Keratinocyte (primary cell): Measurements from ENCODE around the gene USP34. TPM values are rescaled to one million over a fixed set of nuclear protein-coding genes. Genes with fewer than 3 reads are reported as not detected.

Experiments
- DNase-seq: peaks from one replicate; pipeline ENCODE4 v3.0.0-alpha.2; 2011; ENCODE audit warnings: low read depth, missing footprints, low spot score
- FAIRE-seq: peaks from 2 replicates; lab custom pipeline; 2011; peaks lifted over from hg19 to GRCh38; lab: Jason Lieb, UNC
- H2AFZ ChIP-seq: 2 replicates; pipeline ENCODE4 v1.6.0; 2012; ENCODE audit warnings: low read length, control low read depth, inconsistent platforms; ENCODE audit not compliant: control insufficient read depth
- H3K27ac ChIP-seq: 2 replicates; pipeline ENCODE4 v1.5.1; 2011; ENCODE audit warnings: low read length; ENCODE audit not compliant: control insufficient read depth, insufficient read depth
- H3K27me3 ChIP-seq: 3 replicates; pipeline ENCODE4 v1.6.0; 2011; ENCODE audit warnings: low read length; ENCODE audit not compliant: control insufficient read depth, insufficient read depth; ENCODE audit errors: extremely low read depth
- H3K36me3 ChIP-seq, 2 experiments: 2 replicates in 1 of 2; 3 replicates in 1 of 2; pipeline ENCODE4 v1.5.1; 2011; ENCODE audit warnings: low read length in 2 of 2, mild to moderate bottlenecking in 1 of 2; ENCODE audit not compliant: control insufficient read depth in 2 of 2, insufficient read depth in 2 of 2; ENCODE audit errors: extremely low read depth in 1 of 2
- H3K4me1 ChIP-seq: 3 replicates; pipeline ENCODE4 v1.5.1; 2011; ENCODE audit warnings: low read length; ENCODE audit not compliant: control insufficient read depth, insufficient read depth; ENCODE audit errors: extremely low read depth
- H3K4me2 ChIP-seq: 3 replicates; pipeline ENCODE4 v1.6.0; 2011; ENCODE audit warnings: low read depth, low read length; ENCODE audit not compliant: control insufficient read depth, insufficient read depth; ENCODE audit errors: extremely low read depth
- H3K4me3 ChIP-seq, 3 experiments: fragments of 200-600 bp in 1 of 3; sonication (generic) in 1 of 3; 2 replicates in 2 of 3; 3 replicates in 1 of 3; pipeline ENCODE4 v1.5.1; 2011 to 2016; ENCODE audit warnings: low read length in 3 of 3, mild to moderate bottlenecking in 3 of 3, control low read depth in 2 of 3, inconsistent platforms in 1 of 3, low read depth in 1 of 3, mixed read lengths in 1 of 3, mixed run types in 1 of 3, moderate library complexity in 1 of 3; ENCODE audit not compliant: control insufficient read depth in 2 of 3, insufficient read depth in 2 of 3; ENCODE audit errors: extremely low read depth in 1 of 3
- H3K79me2 ChIP-seq: 2 replicates; pipeline ENCODE4 v1.6.0; 2012; ENCODE audit warnings: low read length; ENCODE audit not compliant: control insufficient read depth, insufficient read depth
- H3K9ac ChIP-seq: 3 replicates; pipeline ENCODE4 v1.6.0; 2011; ENCODE audit warnings: low read length; ENCODE audit not compliant: control insufficient read depth, insufficient read depth; ENCODE audit errors: extremely low read depth
- H3K9me1 ChIP-seq: 3 replicates; pipeline ENCODE4 v1.6.0; 2011; ENCODE audit warnings: low read length; ENCODE audit not compliant: control insufficient read depth, insufficient read depth; ENCODE audit errors: extremely low read depth
- H3K9me3 ChIP-seq: 2 replicates; pipeline ENCODE4 v1.5.1; 2012; ENCODE audit warnings: low read depth, low read length; ENCODE audit not compliant: control insufficient read depth
- H4K20me1 ChIP-seq: 3 replicates; pipeline ENCODE4 v1.6.0; 2011; ENCODE audit warnings: low read length; ENCODE audit not compliant: control insufficient read depth, insufficient read depth; ENCODE audit errors: extremely low read depth
- CTCF ChIP-seq, 3 experiments: IDR thresholded peaks in 1 of 3; conservative IDR thresholded peaks in 1 of 3; optimal IDR thresholded peaks in 1 of 3; 2 replicates in 2 of 3; 3 replicates in 1 of 3; pipeline versions ENCODE3 to v1.5.1; 2011; ENCODE audit warnings: low read length in 3 of 3, mild to moderate bottlenecking in 3 of 3, moderate library complexity in 2 of 3, control low read depth in 1 of 3, inconsistent platforms in 1 of 3; ENCODE audit not compliant: insufficient read depth in 2 of 3; ENCODE audit errors: extremely low read depth in 1 of 3
- EZH2 ChIP-seq: IDR thresholded peaks from one replicate; pipeline ENCODE4 v1.6.1; 2012; ENCODE audit warnings: inconsistent platforms, mild to moderate bottlenecking, low read length, moderate library complexity
- dilution Hi-C: fragments of 300-500 bp; cut with MboI; formaldehyde crosslinking; loops from one replicate; pipeline ENCODE4 v1.7.0; 2020; ENCODE audit warnings: low sequenced_read_pairs; ENCODE audit not compliant: extremely low pct_ligation_motif_present
- polyA plus RNA-seq, 5 experiments: library from polyadenylated mRNA; depleted of rRNA in 3 of 5; stranded (reverse) in 3 of 5; stranded (forward) in 1 of 5; unstranded in 1 of 5; fragments of >200 nt; gene quantifications; 1 replicate in 1 of 5; 2 replicates in 3 of 5; 3 replicates in 1 of 5; pipeline versions ENCODE4 v1.2.1 to v1.2.3, GENCODE V29; 2011 to 2012; ENCODE audit warnings: missing spikeins in 2 of 5, low read depth in 1 of 5, low replicate concordance in 1 of 5

USP34 gene
- polyA plus RNA-seq, 1 donor (not counting 4 experiments of a cell fraction or from before 2014, with no cell fraction given), result 54.7 TPM

DNA sequence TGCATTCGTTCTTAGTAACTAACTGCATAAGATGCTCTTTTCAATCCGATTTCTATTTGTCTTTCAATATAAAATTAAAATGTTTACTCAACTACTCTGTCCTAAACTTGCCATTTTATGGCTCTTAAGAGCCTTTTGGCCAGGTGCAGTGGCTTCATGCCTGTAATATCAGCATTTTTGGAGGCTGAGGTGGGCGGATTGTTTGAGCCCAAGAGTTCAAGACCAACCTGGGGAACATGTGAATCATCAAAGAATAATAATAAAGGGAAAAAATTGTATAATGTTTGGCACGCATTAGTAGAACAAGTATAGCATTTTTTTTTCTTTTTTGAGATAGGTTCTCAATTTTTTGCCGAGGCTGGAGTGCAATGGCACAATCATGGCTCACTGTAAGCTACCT lies 216.4 kb downstream of the USP34 start:
- no peak for DNase-seq
- no peak overlapping the region for H3K4me3 ChIP-seq
- H3K27me3 ChIP-seq, result no peaks in the 10 kb centered on the region
- dilution Hi-C loops, result no loop called here
- H3K27ac ChIP-seq, result no peak overlapping the region
- no peak for FAIRE-seq
- no peaks in the 10 kb centered on the region for H4K20me1 ChIP-seq
- no peak overlapping the region for H2AFZ ChIP-seq
- H3K79me2 ChIP-seq, result no peaks in the 10 kb centered on the region
- no peak overlapping the region for H3K4me2 ChIP-seq
- no peak for TF ChIP-seq EZH2
- H3K9ac ChIP-seq, result no peak overlapping the region
- peaks cover 7% of the 10 kb centered on the region in 2 experiments for H3K36me3 ChIP-seq
- no peaks in the 10 kb centered on the region for H3K9me1 ChIP-seq
- peaks cover 17% of the 10 kb centered on the region for H3K4me1 ChIP-seq
- H3K9me3 ChIP-seq, result no peaks in the 10 kb centered on the region

DNA sequence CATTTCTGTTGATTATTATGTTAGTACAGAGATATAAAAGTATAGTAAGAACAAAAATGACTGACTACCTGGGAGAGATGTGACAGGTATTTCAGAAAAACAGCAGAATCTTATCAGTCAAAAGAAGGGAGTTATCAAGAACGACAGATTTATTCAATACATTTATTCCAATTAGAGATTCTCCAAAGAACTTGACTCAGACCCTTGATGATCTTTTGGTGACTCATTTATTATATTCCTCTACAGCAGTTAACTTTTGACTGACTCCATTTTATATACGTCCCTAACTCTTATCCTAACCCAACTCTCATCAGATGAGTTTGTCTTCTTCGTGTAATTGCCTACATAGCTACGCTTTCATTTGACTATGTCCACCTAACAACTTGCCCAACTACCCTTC lies 217.8 kb downstream of the USP34 start:
- H3K4me1 ChIP-seq, result peaks cover 17% of the 10 kb centered on the region
- no peak overlapping the region for H3K4me2 ChIP-seq
- TF ChIP-seq EZH2 (no peak), CTCF (optimal IDR thresholded peaks at IDR 0.05 in 1 of 3, IDR thresholded peaks at IDR 0.05 in 1 of 3, conservative IDR thresholded peaks at IDR 0.05 in 1 of 3; ENCODE audit: extremely low read depth in 1 of 3, insufficient read depth in 2 of 3, low read length in 3 of 3) (no peak)
- dilution Hi-C loops, result no loop called here
- no peak overlapping the region for H2AFZ ChIP-seq
- no peaks in the 10 kb centered on the region for H3K9me1 ChIP-seq
- no peaks in the 10 kb centered on the region for H3K27me3 ChIP-seq
- H4K20me1 ChIP-seq, result no peaks in the 10 kb centered on the region
- H3K4me3 ChIP-seq, result no peak overlapping the region
- no peak overlapping the region for H3K9ac ChIP-seq
- no peak overlapping the region for H3K27ac ChIP-seq
- no peaks in the 10 kb centered on the region for H3K9me3 ChIP-seq
- FAIRE-seq (no peak), DNase-seq (no peak)
- H3K79me2 ChIP-seq, result no peaks in the 10 kb centered on the region
- H3K36me3 ChIP-seq, result peaks cover 6 to 7% of the 10 kb centered on the region in 2 experiments

GRCh38 chr2:61252031-61252430 lies 218.9 kb downstream of the USP34 start:
- H3K27me3 ChIP-seq, result no peaks in the 10 kb centered on the region
- H3K27ac ChIP-seq, result no peak overlapping the region
- H3K79me2 ChIP-seq, result no peaks in the 10 kb centered on the region
- no peaks in the 10 kb centered on the region for H3K9me1 ChIP-seq
- no peaks in the 10 kb centered on the region for H4K20me1 ChIP-seq
- peaks cover 4 to 7% of the 10 kb centered on the region in 2 experiments for H3K36me3 ChIP-seq
- no peak overlapping the region for H3K9ac ChIP-seq
- no peak for TF ChIP-seq CTCF (optimal IDR thresholded peaks at IDR 0.05 in 1 of 3, IDR thresholded peaks at IDR 0.05 in 1 of 3, conservative IDR thresholded peaks at IDR 0.05 in 1 of 3; ENCODE audit: extremely low read depth in 1 of 3, insufficient read depth in 2 of 3, low read length in 3 of 3)
- dilution Hi-C loops, result no loop called here
- no peak overlapping the region for H2AFZ ChIP-seq
- FAIRE-seq (no peak), DNase-seq (no peak)
- no peak overlapping the region for H3K4me2 ChIP-seq
- H3K9me3 ChIP-seq, result no peaks in the 10 kb centered on the region
- peaks cover 17% of the 10 kb centered on the region for H3K4me1 ChIP-seq
- H3K4me3 ChIP-seq, result no peak overlapping the region
